Germinal center (tissue), 1 donor: ENCODE data around the gene HDGFL1.

ENCODE experiments used
- DNase-seq: peaks from one replicate; pipeline ENCODE4 v3.0.0; 2012; ENCODE audit warnings: mixed read lengths, low spot score

The HDGFL1 gene

DNA sequence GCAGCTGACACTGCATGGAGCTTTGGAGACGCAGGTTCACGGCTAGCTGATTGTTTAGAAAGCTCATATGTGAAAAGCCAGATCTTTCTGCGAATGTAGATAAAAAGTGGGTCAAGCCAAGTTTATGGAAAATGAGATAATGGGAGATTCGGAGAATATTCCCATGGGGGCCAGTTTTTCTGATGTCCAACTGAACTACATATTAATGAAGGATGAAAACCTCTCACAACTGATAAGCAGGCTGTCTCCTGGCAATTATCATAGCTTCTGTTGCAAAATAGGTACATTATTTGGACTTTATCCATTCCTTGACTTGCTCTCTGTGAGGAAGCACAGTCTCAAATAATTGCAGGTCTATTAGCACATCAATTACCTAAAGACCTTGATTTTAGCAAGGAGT is 21.1 kb downstream of the HDGFL1 start:
- no peak for DNase-seq

DNA sequence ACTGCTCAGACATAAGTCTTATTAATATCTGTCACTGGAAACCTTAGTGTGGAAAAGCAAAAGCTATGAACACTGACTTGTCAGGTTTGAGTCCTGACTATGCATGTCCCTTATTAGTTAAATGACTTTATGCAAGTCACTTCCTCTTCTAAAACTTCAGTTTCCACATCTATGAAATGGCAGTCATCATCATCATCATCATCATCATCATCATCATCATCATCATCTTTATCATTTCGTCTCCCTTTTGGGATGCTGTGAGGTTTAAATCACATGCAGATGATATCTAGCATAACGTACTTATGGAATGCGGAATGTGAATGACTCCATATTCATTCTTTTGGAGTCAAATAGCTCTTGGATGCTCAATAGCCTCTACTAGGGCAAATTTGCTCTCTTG is 24.5 kb downstream of the HDGFL1 start:
- DNase-seq: no peak

DNA sequence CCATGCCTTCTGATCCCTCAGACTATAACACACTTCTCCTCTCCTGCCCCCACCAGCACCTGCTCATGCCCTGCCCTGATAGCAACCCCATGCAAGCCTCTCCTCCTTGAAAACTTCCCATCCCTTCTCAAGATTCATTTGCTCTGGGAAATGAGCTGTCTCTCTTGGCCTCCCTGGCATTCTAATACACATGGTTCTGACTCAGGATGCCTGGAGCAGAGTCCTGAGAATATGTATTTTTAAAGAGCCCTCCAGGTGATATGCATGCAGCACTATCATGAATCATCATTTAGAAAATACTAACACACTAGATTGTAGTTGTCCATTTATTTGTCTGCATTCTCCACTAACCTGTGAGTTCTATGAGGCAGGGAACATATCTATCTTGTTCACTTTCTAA is 26.6 kb downstream of the HDGFL1 start:
- DNase-seq: no peak

DNA sequence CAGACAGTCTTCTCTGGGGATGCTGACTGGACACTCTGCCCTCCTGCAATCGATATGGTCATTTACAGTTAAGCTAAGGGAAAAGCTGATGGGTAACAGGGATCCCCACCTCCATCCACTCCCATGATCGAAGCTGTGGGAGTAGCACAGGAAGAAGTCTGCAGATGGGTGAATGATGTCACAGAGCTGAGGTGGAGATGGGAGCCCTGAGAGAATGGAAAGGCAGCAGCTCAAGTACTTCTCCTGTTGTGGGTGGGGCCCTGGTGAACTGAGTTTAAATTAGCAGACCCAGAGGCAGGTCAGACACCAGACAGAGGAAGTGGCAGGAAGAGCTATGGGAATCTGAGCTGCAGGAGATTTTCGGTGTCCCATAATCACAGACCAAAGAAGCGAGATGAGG is 29.0 kb downstream of the HDGFL1 start:
- DNase-seq: no peak

DNA sequence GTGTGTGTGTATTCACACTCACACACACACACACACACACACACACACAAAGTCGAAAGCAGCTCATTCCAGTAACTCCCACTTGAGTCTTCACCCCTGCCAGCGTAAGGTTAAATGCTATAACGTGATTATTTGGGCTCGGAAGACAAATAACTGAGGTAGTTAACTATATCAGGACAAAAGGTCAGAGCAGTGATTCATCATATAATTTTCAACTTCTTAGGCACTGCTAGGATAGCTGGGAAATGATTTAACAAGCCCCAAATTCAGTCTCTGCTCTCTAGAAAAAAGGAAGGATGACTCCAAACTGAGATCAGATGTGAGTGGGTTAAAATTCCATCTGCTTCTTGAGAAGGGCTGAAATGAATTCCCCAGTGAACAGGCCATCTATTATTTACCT is 30.7 kb downstream of the HDGFL1 start:
- no peak for DNase-seq

DNA sequence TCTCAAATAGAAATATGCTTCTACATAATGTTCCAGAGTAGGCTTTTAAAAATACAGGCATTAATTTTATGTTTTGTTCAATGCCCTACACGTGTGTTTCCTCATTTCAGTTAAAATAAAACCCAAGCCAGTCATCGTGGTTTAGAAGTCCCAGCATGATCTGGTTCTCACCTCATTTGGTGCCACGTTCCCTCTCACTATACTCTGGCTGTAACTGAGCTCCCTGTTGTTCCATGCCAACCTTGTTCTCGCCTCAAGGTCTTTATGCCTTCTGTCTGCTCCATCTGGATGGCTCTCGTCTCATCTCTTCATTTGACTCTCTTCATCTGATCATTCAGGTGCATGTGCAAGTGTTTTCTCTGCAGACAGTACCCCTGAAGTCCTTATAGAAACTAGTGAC is 32.6 kb downstream of the HDGFL1 start:
- no peak for DNase-seq

DNA sequence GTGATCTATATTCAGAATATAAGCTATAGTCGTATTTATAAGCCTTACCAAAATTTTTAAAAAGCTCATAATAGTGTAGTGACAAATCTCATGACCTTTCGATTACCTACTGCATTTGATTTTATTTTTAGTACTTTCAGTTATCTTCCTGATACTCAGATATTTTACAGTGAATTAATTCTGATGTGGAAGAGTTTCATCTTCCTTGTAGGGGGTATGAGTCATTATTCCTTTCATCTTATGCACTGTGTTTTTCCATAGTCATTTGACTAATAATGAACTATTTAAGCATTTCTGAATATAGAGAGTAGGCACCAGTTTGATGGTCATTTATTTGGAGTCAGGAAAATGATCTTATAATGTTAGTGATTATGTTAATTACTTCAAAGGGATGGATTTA is 36.4 kb downstream of the HDGFL1 start:
- DNase-seq: no peak

DNA sequence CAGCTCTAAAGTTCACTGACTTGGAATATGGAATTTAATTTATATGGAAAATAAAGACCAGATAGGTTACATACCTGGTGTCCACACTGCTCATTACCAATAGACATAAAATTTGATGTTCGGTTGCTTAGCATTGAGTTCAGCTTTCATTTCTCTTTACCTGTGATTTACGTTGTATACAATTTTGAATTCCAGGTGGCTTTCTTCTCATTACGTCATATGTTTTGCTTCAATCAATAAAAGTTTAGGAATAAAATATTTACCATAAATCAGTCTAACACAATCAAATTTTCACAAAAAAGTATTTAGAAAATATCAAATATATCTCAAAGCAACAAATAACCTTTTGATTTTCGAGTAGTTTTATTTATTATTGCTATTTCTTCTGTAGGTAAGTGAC is 40.8 kb downstream of the HDGFL1 start:
- no peak for DNase-seq

DNA sequence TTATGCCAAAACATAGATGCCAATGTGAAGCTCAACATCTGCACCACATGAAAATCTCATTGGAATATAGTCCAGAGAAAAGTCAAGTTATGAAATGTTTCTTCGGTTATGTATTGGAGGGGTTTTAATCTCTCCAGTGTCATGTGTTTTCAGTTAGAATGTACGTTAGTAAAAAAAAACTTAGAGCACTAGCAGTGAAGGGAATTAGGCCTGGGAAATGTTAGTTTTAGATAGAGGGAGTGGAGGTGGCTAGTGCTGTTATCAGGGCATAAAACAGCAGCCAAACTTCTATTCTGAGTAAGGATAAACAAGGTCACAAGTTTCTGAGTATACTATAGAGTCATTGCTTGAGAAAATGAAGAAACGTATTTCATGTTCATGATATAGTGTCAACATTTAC is 42.9 kb downstream of the HDGFL1 start:
- no peak for DNase-seq

DNA sequence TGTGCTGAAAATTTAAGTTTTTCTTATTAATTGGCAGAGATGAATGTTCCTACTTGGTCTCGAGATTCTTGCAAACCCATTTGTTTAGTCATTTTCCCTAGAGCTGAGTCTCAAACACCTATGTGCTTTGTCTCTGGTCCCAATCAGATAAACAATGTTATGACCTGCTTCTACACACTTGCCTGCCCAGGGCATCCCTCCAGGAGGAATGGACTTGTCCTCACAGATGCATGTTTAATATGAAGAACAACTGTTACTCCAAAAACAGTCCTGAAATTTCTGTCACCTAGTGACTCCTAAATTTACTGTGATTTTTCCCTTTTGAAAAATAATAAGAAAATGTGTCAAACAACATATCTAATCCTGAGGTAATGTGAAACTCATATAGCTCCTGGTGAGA is 43.7 kb downstream of the HDGFL1 start:
- DNase-seq: no peak

DNA sequence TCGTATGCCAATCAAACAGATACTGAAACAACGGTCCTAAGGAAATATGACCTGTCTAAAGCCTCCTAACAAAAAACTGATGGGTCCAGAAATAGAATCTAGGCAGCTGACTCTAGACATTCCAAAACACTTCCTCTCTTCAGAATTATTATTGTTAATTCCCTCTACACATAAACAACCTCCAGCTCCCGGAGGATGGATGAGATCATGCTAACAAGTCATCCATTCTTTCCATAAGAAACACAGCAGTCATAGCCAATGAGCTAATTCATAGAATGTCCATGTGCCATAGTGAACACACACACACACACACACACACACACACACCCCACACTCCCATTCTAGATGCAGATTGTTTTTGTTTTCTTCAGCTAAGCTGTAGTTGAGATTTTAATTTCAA is 44.3 kb downstream of the HDGFL1 start:
- no peak for DNase-seq

DNA sequence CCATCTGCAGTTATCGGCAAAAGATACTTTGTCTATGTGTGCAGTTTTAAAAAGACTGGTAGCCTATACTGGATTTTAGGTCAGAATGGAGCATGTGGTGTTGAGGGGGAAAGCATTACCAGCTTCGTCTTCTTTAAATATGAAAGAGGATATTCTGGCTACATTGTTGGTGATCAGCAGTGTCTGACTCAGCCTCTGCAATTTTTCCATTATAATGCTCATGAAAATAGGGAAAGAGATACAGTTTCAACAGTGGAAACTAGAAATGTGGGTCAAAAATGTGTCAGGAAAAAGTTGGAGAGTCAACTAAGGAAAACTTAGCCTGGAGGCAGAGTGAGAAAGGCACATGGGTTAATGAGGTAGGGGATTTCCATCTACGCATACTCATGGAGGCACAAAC is 45.2 kb downstream of the HDGFL1 start:
- DNase-seq: no peak

DNA sequence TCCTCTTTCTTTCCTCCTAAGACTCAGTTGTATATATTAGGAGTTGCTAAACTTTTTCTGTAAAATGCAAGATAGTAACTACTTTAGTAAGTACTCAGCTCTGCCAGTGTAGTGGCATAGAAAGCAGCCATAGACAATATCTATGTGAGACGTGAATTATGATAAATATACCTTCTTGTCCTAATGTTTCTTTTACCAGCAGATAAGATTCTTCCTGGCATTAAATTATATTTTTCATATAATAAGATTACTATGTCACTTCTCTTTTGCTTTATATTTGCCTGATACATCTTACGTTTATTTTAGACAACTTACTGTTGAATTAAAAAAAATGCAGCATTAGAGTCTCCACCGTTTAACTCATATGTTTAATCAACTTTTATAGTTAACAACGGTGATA is 51.7 kb downstream of the HDGFL1 start:
- DNase-seq: no peak
